ENCODE results near the gene CD6. TPM values are rescaled to one million over a fixed set of nuclear protein-coding genes. Genes with fewer than 3 reads are reported as not detected.

Gene CD6
- total and polyA plus RNA-seq, 8 donors, result 0.23 to 2.3 (median 1.0) TPM

- no peak for DNase-seq
- no peak overlapping the region for H3K27ac ChIP-seq
- no peaks in the 10 kb centered on the region for H3K9me3 ChIP-seq
- intact Hi-C loops (cut with DNase I), result no loop called here
- 85 to 89% methylated on average over 9 of the region's 9 CpGs for WGBS, 2 donors
- no peaks in the 10 kb centered on the region for H3K27me3 ChIP-seq
- ATAC-seq, result no peak
- H3K36me3 ChIP-seq, result no peaks in the 10 kb centered on the region
- H3K4me1 ChIP-seq, result no peaks in the 10 kb centered on the region
- no peak for FAIRE-seq
- TF ChIP-seq CTCF (IDR thresholded peaks at IDR 0.05), result no peak
- H3K4me3 ChIP-seq, result no peak overlapping the region
Measured at GRCh38 chr11:60931917-60932316, 39.6 kb upstream of the CD6 start.

- intact Hi-C loops (cut with DNase I), result no loop called here
- Histone ChIP-seq H3K4me3 (no peak overlapping the region), H3K36me3 (no peaks in the 10 kb centered on the region), H3K27ac (no peak overlapping the region), H3K4me1 (no peaks in the 10 kb centered on the region), H3K27me3 (no peaks in the 10 kb centered on the region), H3K9me3 (no peaks in the 10 kb centered on the region)
- FAIRE-seq (no peak), ATAC-seq (no peak), DNase-seq (no peak)
- 74% methylated on average over 5 of the region's 5 CpGs for WGBS, 2 donors
- no peak for TF ChIP-seq CTCF (IDR thresholded peaks at IDR 0.05)
Measured at GRCh38 chr11:60932605-60933356, 38.7 kb upstream of the CD6 start.

- 90 to 92% methylated on average over 37 of the region's 37 CpGs for WGBS, 2 donors
- no peak for DNase-seq
- no peak for FAIRE-seq
- Histone ChIP-seq H3K36me3 (no peaks in the 10 kb centered on the region), H3K27me3 (no peaks in the 10 kb centered on the region), H3K9me3 (no peaks in the 10 kb centered on the region), H3K4me3 (no peak overlapping the region), H3K27ac (no peak overlapping the region), H3K4me1 (no peaks in the 10 kb centered on the region)
- intact Hi-C loops (cut with DNase I), result no loop called here
- TF ChIP-seq CTCF (IDR thresholded peaks at IDR 0.05), result no peak
- no peak for ATAC-seq
Measured at GRCh38 chr11:60933416-60934123, 37.9 kb upstream of the CD6 start.

GRCh38 chr11:60934124-60934789, 37.2 kb upstream of the CD6 start:
- intact Hi-C loops (cut with DNase I), result no loop called here
- FAIRE-seq, result no peak
- Histone ChIP-seq H3K27ac (no peak overlapping the region), H3K36me3 (no peaks in the 10 kb centered on the region), H3K4me3 (no peak overlapping the region), H3K9me3 (no peaks in the 10 kb centered on the region), H3K4me1 (no peaks in the 10 kb centered on the region), H3K27me3 (no peaks in the 10 kb centered on the region)
- no peak for ATAC-seq
- WGBS, 2 donors, result 87 to 93% methylated on average over 52 to 57 of the region's 57 CpGs
- no peak for TF ChIP-seq CTCF (IDR thresholded peaks at IDR 0.05)
- DNase-seq, result no peak
